ENCODE data around the gene PHTF1.
"Not testable (repeated sequence)": the region's sequence is repeated elsewhere in the genome, so short reads cannot be mapped to it uniquely, and the experiment has no call there.

The PHTF1 gene

DNA sequence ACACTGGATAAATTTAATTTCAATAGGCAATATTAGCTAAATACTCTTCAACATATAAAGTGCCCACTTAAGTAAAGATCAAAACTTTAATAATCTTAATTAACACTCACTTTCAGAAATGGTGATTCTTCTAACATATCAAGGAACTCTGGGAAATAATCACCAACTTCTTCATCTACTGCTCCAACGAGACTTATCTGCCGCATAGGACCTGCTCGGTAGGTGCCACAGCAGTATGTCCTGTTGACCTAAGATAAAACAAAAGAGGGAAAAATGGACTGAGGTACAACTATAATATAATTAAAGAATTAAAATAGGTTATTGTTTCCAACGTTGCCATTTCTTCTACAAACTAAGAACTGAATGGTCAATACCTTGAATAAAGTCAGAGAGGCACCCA is 18.3 kb upstream of the PHTF1 start:
- DNase-seq, result no peak

DNA sequence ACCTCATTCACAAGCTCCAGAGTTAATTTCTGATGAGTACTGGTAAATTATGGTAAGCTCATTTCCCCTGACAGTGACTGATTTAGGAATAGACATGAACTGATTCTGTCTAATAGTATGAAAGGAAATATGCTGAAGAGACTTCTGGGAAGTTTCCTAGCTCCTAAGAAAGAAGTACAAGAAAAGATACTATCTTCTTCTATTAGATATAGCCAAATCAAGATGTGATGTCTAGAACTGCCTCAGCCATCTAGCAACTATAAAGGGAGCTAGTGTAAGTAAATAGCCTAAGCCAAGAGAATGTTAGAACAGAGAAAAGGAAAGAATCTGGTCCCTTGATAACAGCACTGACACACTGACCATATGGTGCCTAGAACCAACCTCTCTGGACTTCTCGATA is 10.7 kb upstream of the PHTF1 start:
- no peak for DNase-seq

DNA sequence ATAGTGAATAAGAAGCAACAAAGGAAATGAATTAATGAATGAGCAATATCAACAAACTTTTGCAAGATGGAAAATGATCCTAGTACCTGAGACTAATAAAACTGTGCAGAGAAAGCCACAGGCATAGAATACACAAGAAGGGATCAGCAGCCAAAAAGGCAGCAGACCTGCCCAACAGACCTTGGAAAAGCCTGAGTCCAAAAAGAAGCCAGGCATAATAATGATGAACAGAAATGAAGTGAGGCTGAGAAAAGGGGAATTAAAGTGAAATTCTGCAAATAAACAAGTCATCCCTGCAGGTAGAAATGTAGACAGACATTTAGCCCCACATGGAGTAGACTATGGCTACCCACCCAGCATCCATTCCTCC is 10.3 kb upstream of the PHTF1 start:
- no peak for DNase-seq

GRCh38 chr1:113768916-113769600 is 9.8 kb upstream of the PHTF1 start:
- no peak for DNase-seq

DNA sequence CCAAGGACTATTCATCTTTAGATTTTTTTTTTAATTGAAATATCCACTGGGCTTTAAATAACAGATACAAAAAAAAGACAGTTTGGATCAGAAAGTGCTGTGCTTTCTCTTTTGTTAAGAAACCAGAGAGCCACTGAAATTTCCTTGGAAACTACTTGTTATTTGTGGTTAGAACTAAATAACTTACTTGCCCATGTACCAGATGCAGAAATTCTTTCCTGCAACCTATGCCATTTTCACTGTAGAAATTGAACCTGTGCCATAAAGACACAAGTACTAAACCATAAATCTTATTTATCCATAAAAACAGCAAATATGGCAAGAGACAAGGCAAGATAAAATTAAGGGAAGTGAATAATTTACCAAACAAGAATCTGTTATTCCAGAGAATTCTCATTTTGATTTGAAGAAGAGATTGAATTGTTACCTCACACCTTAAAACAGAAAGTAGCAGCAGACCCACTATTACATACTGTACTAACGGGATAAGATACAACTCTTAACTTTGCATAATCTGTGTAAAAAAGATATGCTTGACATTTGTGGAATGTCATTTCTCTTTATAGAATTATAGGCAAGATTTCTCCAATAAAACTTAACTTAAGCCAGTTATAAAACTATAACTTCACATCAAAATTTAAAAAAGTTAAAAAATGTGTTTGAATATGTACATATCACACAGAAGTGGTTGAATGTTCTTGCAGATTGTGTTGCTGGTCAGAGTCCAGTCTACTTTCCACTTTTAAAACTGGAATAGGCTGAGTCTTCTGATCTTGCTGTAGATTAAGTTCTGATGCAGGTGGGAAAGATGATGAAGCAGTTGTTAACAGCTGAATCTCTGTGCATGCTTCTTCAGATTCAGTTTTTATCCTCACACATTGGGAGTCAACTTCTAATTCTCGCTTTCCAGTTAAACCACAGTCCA is 6.3 kb upstream of the PHTF1 start:
- DNase-seq, result no peak

DNA sequence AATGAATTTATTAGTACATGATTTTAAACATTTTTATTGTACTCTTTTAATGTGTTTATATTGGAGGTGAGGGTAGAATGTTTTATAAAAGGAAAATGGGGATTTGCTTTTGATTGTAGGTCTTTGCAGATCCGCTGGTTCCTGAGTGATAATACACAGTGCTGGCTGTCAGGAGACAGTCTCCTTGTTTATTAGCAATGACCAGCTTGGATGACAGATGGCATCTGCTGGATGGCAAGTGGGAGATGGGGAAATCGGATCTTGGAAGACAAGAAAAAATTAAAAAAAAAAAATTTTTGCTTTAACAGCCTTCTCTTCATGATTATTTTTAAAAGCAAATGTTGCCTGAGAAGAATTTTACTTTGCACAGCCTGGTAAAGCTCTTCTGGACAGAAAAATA is 4.4 kb upstream of the PHTF1 start:
- DNase-seq, result no peak

DNA sequence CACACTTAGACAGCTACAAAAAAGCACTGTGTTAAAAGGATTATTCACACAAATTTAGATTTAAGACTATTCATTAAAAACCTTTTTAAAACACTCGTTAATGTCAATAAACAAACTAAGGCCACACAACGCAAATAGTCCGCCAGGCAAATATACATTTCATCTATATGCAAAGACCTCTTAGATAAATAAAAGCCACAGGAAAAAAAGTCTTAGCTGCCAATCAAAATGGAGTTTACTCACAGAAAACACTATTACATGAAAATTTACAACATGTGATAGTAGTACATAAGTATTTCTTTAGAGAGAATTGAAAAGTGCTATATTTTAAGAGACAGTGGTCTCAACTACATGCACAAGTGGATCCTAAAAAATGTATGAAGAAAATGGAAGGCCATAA is 2.7 kb upstream of the PHTF1 start:
- DNase-seq, result no peak

DNA sequence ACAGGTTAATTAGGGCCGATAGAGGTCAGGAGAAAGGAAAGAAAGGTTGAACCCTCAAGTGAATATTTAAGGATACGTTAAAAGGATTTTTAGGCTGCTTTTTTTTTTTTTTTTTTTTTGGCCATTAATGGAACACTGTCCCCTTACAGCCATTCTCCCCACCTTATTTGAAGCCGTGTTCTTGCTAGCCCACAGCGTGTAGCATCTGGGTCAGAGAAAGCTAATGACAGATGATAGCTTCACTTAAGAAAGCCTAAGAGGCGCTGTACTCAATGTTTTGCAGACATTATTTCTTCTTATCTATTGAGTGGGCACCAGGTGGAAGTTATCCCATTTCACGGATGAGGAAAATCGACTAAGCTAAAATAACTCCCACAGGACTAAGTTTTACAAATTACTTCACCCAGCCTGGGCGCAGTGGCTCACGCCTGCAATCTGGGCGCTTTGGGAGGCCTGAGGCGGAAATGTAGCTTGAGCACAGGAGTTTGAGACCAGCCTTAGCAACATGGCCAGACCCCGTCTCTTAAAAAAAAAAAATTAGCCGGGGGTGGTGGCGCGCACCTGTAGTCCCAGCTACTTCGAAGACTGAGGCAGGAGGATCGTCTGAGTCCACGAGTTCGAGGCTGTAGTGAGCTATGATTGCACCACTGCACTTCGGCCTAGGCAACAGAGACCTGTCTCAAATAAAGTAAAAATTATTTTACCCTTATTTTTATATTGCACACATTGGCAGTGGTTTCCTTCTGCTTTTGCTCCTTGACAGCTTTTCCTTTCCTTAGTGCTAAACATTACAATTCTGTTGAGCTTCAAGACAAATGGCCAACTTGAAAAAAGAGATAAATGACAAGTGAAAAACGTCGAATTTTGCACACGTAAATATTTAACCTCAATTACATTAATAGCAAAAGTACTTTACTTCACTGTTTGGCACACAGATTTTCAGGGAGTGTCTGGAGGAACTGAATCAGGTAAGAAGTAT is 1.1 kb upstream of the PHTF1 start:
- DNase-seq, result no peak

- DNase-seq, result peak; percentile 57
Measured at GRCh38 chr1:113758631-113759332, 504 bp downstream of the PHTF1 start.

- no peak for DNase-seq
Measured at GRCh38 chr1:113756461-113756860, 2.8 kb downstream of the PHTF1 start.

DNA sequence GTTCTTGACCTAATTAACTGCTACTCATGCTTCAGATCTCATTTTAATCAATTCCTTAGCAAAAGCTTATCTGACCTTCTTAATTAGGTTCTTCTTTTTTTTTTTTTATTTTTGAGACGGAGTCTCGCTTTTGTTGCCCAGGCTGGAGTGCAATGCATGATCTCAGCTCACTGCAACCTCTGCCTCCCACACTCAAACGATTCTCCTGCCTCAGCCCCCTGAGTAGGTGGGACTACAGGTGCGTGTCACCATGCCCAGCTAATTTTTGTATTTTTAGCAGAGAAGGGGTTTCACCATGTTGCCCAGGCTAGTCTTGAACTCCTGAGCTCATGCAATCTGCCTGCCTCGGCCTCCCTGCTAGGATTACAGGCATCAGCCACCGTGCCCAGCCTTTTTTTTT is 6.0 kb downstream of the PHTF1 start:
- DNase-seq, result not testable (repeated sequence)

- no peak for DNase-seq
Measured at GRCh38 chr1:113751516-113751915, 7.8 kb downstream of the PHTF1 start.

- no peak for DNase-seq
Measured at GRCh38 chr1:113751114-113751513, 8.2 kb downstream of the PHTF1 start.

DNA sequence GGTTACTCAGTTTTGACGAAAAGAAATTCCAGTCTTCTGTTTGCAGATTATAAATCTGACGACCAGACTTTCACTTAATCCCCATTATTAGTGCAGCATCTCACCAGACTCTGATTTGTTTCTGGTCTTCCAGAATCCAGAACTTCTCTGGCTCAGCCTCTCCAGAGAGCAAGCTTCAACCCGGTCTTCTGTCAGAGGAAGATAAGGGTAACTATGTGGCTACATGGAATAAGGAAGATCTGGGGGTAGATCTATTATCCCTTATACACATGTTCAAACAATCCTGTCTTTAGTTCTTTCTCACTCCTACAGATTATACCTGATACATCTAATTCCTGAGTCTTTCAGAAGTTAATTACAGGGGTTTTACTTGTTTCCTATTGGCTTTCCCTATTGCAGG is 9.9 kb downstream of the PHTF1 start:
- DNase-seq, result no peak

DNA sequence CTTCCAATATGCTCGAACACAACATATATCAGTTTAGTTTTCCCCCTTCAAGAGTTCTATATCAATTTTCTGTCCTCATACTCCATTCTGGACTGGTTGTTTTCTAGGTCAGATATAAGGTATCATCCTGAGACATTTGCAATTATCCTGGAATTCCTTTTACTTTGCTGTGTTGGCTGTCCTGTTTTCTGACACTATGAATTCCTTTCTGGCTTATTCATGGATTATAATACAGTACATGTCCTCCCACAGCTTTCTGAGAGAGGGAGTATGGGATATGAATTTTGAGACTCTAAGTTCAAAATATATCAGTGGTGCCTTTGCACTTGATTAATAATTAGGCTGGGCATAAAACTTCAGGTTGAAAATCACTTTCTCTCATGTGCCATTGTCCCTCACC is 11.9 kb downstream of the PHTF1 start:
- DNase-seq, result peak; percentile 57

- no peak for DNase-seq
Measured at GRCh38 chr1:113745425-113745824, 13.9 kb downstream of the PHTF1 start.

DNA sequence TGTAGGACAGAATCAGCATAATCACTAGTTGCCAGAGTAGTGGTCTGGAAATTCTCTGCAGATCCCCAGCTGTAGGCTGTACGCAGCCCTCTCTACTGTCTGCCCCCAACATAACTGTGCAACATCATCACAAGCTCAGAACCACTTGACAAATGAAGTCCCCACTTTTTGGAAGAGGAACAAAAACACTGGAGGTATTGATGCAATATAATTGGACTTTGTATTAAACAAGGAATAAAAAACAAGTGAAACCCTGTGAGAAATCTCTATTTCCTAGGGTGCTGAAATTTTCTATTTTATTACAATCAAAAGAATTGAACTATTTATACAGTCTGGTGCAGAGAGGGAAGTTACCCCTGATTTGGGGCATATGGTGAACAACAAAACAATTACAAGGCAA is 15.2 kb downstream of the PHTF1 start:
- DNase-seq, result no peak

DNA sequence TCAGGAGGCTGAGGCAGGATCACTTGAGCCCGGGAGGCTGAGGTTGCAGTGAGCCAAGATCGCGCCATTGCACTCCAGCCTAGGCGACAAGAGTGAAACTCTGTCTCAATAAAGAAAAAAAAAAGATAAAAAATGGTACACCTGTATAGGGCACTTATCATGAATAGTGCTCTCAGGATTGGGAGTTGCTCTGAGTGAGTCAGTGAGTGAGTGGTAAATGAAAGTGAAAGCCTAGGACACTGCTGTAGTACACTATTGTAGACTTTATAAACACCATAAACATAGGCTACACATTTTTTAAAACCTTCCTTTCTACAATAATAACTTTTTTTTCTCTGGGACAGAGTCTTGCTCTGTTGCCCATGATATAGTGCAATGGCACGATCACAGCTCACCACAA is 16.8 kb downstream of the PHTF1 start:
- DNase-seq, result no peak

GRCh38 chr1:113734357-113735055 is 24.8 kb downstream of the PHTF1 start:
- no peak for DNase-seq

GRCh38 chr1:113732802-113733201 is 26.5 kb downstream of the PHTF1 start:
- no peak for DNase-seq

GRCh38 chr1:113721010-113721409 is 38.3 kb downstream of the PHTF1 start:
- DNase-seq, result no peak

GRCh38 chr1:113718621-113719020 is 40.7 kb downstream of the PHTF1 start:
- not testable (repeated sequence) for DNase-seq

Measured in fibroblast of skin of back (primary cell).